HepG2 (cell line): Measurements from ENCODE around the gene C14orf93. TPM values are rescaled to one million over a fixed set of nuclear protein-coding genes. Genes with fewer than 3 reads are reported as not detected.
A peak's percentile ranks its signal among the peaks of the same experiment; 100 is the strongest.

Experiments
- ATAC-seq: fragments of 200-7000 bp; cut with Tn5 transposase; 3 replicates; pipeline ENCODE4 v1.9.1; 2020; ENCODE audit warnings: mild to moderate bottlenecking, moderate library complexity
- BruUV-seq: library from RNA; stranded (reverse); fragments of 400-500 nt; replicated peaks from 2 replicates; lab custom pipeline; 2021; lab: Mats Ljungman, UMichigan
- CTCF ChIA-PET: fragments of 300-600 bp; formaldehyde crosslinking; extraction: SDS; loops from one replicate; lab custom pipeline; 2021; ENCODE audit warnings: low total read pairs, inconsistent platforms, low intra/inter-chr PET ratio; lab: Yijun Ruan, JAX
- POLR2A ChIA-PET: fragments of 350-600 bp; sonication (Branson Sonifier 250); formaldehyde crosslinking; loops from one replicate; lab custom pipeline; 2020; ENCODE audit warnings: antibody characterized with exemption, inconsistent platforms; lab: Yijun Ruan, JAX
- DNase-seq: peaks from one replicate; pipeline ENCODE4 v3.0.0-alpha.2; 2015; ENCODE audit warnings: low spot score
- FAIRE-seq: peaks from 3 replicates; lab custom pipeline; 2011; peaks lifted over from hg19 to GRCh38; lab: Jason Lieb, UNC
- H2AFZ ChIP-seq: one replicate; pipeline ENCODE4 v1.6.1; 2011; ENCODE audit warnings: low read length, inconsistent platforms
- H3K27ac ChIP-seq: fragments of 300-600 bp; 3 replicates; pipeline ENCODE4 v1.8.0; 2011; ENCODE audit warnings: mixed run types, mild to moderate bottlenecking, mixed read lengths, low read length, inconsistent platforms; ENCODE audit not compliant: insufficient read depth; ENCODE audit errors: extremely low read length
- H3K27me3 ChIP-seq, 2 experiments: fragments of 200-600 bp in 1 of 2; 2 replicates in 1 of 2; 3 replicates in 1 of 2; pipeline versions ENCODE4 v1.6.0 to v1.8.0; 2011; ENCODE audit warnings: low read length in 2 of 2, mild to moderate bottlenecking in 2 of 2, moderate library complexity in 2 of 2, inconsistent platforms in 1 of 2; ENCODE audit not compliant: insufficient read depth in 2 of 2, control insufficient read depth in 1 of 2
- H3K36me3 ChIP-seq, 2 experiments: fragments of 200-600 bp in 1 of 2; replicated peaks in 1 of 2; 2 replicates in 1 of 2; 3 replicates in 1 of 2; pipeline versions ENCODE4 v1.5.1 to v1.8.0; 2011; ENCODE audit warnings: low read length in 2 of 2, inconsistent platforms in 1 of 2; ENCODE audit not compliant: insufficient read depth in 2 of 2, control insufficient read depth in 1 of 2
- H3K4me1 ChIP-seq: 2 replicates; pipeline ENCODE4 v1.5.1; 2012; ENCODE audit warnings: low read length, inconsistent platforms; ENCODE audit not compliant: insufficient read depth
- H3K4me2 ChIP-seq: 2 replicates; pipeline ENCODE4 v1.6.0; 2011; ENCODE audit warnings: low read depth, low read length, inconsistent platforms
- H3K4me3 ChIP-seq, 3 experiments: fragments of 200-600 bp in 1 of 3; sonication (generic), shearing (Covaris generic) in 1 of 3; replicated peaks in 1 of 3; 2 replicates each; pipeline ENCODE4 v1.5.1; 2011 to 2016; ENCODE audit warnings: low read length in 3 of 3, inconsistent platforms in 2 of 3, low read depth in 2 of 3, mild to moderate bottlenecking in 2 of 3, control low read depth in 1 of 3, mixed read lengths in 1 of 3; ENCODE audit not compliant: insufficient read depth in 1 of 3
- H3K79me2 ChIP-seq: one replicate; pipeline ENCODE4 v1.6.1; 2011; ENCODE audit warnings: low read length, inconsistent platforms; ENCODE audit not compliant: insufficient read depth
- H3K9ac ChIP-seq: 2 replicates; pipeline ENCODE4 v1.6.0; 2011; ENCODE audit warnings: mild to moderate bottlenecking, low read depth, low read length, inconsistent platforms; ENCODE audit not compliant: insufficient read depth
- H3K9me3 ChIP-seq: 2 replicates; pipeline ENCODE4 v1.5.1; 2012; ENCODE audit warnings: mild to moderate bottlenecking, low read length
- H4K20me1 ChIP-seq: 2 replicates; pipeline ENCODE4 v1.6.0; 2011; ENCODE audit warnings: inconsistent platforms, mild to moderate bottlenecking, low read length, moderate library complexity; ENCODE audit not compliant: insufficient read depth
- BRF2 ChIP-seq: sonication (generic); formaldehyde crosslinking; IDR thresholded peaks from 2 replicates; pipeline ENCODE4 v1.8.1; 2022; ENCODE audit warnings: mild to moderate bottlenecking, missing genetic modification reagents
- XRCC5 ChIP-seq: fragments of 200-400 bp; formaldehyde crosslinking; optimal IDR thresholded peaks from 2 replicates; pipeline ENCODE3; 2017; ENCODE audit warnings: mild to moderate bottlenecking, low read length
- ZNF138 ChIP-seq: sonication (generic); formaldehyde crosslinking; IDR thresholded peaks from 2 replicates; pipeline ENCODE4 v1.5.0; 2020; ENCODE audit warnings: mild to moderate bottlenecking, low read depth, missing genetic modification reagents
- ZNF225 ChIP-seq: sonication (generic); formaldehyde crosslinking; IDR thresholded peaks from 2 replicates; pipeline ENCODE4 v1.4.0; 2020; ENCODE audit warnings: mild to moderate bottlenecking, missing genetic modification reagents
- ZNF749 ChIP-seq: sonication (generic); formaldehyde crosslinking; IDR thresholded peaks from 2 replicates; pipeline ENCODE4 v1.8.0; 2022; ENCODE audit warnings: mild to moderate bottlenecking, missing genetic modification reagents, moderate library complexity, borderline replicate concordance
- WGBS: methylation state at CpG from one replicate; pipeline ENCODE4 v1.1.6; 2017; ENCODE audit warnings: low lambda C conversion rate; 5-methylcytosine and 5-hydroxymethylcytosine counted together
- in situ Hi-C: cut with HindIII; loops from 2 replicates; pipeline ENCODE4 v1.10.0; 2017; ENCODE audit warnings: low pct_unique_long_range_greater_than_20kb; ENCODE audit not compliant: extremely low pct_ligation_motif_present
- intact Hi-C: fragments of 100-400 bp; cut with micrococcal nuclease; formaldehyde crosslinking; loops from one replicate; pipeline ENCODE4 v1.10.0; 2022; ENCODE audit not compliant: unreplicated experiment
- polyA plus RNA-seq, 8 experiments: library from polyadenylated mRNA; depleted of rRNA in 3 of 8; stranded (reverse) in 7 of 8; unstranded in 1 of 8; fragments of >200 nt; fragmentation: Illumina TruSeq in 4 of 8; extraction: Trizol in 4 of 8; gene quantifications; 2 replicates each; pipeline versions ENCODE4 v1.2.1 to v1.2.3, GENCODE V29; 2011 to 2016; ENCODE audit warnings: low read depth in 4 of 8, missing spikeins in 1 of 8, mixed read lengths in 1 of 8; ENCODE audit not compliant: insufficient read depth in 1 of 8
- total RNA-seq, 5 experiments: library from RNA; depleted of rRNA; stranded (reverse); fragments of >200 nt; fragmentation: Illumina TruSeq; extraction: Trizol; gene quantifications; 2 replicates each; pipeline ENCODE4 v1.2.3, GENCODE V29; 2016; ENCODE audit warnings: low read depth in 1 of 5
- TF ChIP-seq, protein P1 (sequence below), 2 experiments: fragments of 450-650 bp in 1 of 2; sonication (generic) in 1 of 2; formaldehyde crosslinking in 1 of 2; IDR thresholded peaks; 2 replicates each; pipeline versions ENCODE4 v1.6.1 to v1.8.0; 2016 to 2022; ENCODE audit warnings: antibody characterized with exemption in 1 of 2, mild to moderate bottlenecking in 1 of 2, missing genetic modification reagents in 1 of 2

C14orf93 gene
- total and polyA plus RNA-seq, 2 of the 13 experiments (the other 11 are each of a cell fraction or from before 2014, with no cell fraction given): 11.4 to 22.5 TPM

GRCh38 chr14:23051141-23052057 is 41.5 kb upstream of the C14orf93 start (continued):
- TF ChIP-seq XRCC5: no peak
- TF ChIP-seq, all 625 proteins: peak for 5

DNA sequence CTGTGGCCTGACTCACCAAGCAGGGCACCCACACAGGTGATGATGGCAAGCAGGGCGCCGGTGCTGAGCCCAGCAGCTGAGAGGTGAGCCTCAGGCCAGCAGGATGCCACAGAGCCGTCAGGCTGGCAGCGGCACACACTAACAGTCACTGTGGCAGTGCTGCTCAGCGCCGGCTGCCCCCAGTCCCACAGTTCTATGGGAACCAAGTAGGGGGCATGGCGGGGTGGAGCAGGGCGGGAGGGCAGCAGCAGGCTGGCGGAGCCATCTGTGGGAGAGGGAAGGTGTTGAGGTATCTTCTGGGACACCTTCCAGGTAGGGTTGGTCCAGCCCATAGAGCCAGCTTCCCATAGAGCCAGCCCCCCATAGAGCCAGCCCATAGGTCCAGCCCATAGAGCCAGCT is 39.1 kb upstream of the C14orf93 start:
- ATAC-seq: no peak
- in situ Hi-C loops (no loop called here), intact Hi-C loops (no loop called here)
- no peak overlapping the region for H3K9ac ChIP-seq
- 84% methylated on average over 9 of the region's 9 CpGs for WGBS
- no peaks in the 10 kb centered on the region for H4K20me1 ChIP-seq
- H3K9me3 ChIP-seq: no peaks in the 10 kb centered on the region
- ChIA-PET POLR2A (interaction anchor here (1.0 kb wide), 1 partner anchor 73 kb away, joined by 3 read pairs; no protein-coding TSS in a partner anchor), CTCF (no interaction called here)
- H3K27me3 ChIP-seq: peaks cover 7 to 13% of the 10 kb centered on the region in 2 experiments; a peak in 4 of 5 replicates
- DNase-seq: no peak
- no peak overlapping the region for H2AFZ ChIP-seq
- no peak overlapping the region for H3K27ac ChIP-seq
- H3K36me3 ChIP-seq: no peaks in the 10 kb centered on the region
- no peaks in the 10 kb centered on the region for H3K79me2 ChIP-seq
- no peak for FAIRE-seq
- no peak overlapping the region for H3K4me3 ChIP-seq
- H3K4me1 ChIP-seq: peaks cover 20% of the 10 kb centered on the region
- TF ChIP-seq ZNF138 (CRISPR knock-in tag) (no peak), ZNF749 (no peak), BRF2 (CRISPR knock-in tag) (no peak), ZNF225 (CRISPR knock-in tag) (0 out of 2 replicates have a peak, but pooled peaks have one; percentile 14)
- TF ChIP-seq, protein P1, sequence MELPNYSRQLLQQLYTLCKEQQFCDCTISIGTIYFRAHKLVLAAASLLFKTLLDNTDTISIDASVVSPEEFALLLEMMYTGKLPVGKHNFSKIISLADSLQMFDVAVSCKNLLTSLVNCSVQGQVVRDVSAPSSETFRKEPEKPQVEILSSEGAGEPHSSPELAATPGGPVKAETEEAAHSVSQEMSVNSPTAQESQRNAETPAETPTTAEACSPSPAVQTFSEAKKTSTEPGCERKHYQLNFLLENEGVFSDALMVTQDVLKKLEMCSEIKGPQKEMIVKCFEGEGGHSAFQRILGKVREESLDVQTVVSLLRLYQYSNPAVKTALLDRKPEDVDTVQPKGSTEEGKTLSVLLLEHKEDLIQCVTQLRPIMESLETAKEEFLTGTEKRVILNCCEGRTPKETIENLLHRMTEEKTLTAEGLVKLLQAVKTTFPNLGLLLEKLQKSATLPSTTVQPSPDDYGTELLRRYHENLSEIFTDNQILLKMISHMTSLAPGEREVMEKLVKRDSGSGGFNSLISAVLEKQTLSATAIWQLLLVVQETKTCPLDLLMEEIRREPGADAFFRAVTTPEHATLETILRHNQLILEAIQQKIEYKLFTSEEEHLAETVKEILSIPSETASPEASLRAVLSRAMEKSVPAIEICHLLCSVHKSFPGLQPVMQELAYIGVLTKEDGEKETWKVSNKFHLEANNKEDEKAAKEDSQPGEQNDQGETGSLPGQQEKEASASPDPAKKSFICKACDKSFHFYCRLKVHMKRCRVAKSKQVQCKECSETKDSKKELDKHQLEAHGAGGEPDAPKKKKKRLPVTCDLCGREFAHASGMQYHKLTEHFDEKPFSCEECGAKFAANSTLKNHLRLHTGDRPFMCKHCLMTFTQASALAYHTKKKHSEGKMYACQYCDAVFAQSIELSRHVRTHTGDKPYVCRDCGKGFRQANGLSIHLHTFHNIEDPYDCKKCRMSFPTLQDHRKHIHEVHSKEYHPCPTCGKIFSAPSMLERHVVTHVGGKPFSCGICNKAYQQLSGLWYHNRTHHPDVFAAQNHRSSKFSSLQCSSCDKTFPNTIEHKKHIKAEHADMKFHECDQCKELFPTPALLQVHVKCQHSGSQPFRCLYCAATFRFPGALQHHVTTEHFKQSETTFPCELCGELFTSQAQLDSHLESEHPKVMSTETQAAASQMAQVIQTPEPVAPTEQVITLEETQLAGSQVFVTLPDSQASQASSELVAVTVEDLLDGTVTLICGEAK (IDR thresholded peaks at IDR 0.05): no peak
- TF ChIP-seq, protein P1 (CRISPR knock-in tag; IDR thresholded peaks at IDR 0.05): 0 out of 2 replicates have a peak, but pooled peaks have one; percentile 16
- TF ChIP-seq, all 625 proteins: peak for 2
- BruUV-seq: no TSS peak
- no peak overlapping the region for H3K4me2 ChIP-seq
